GM19239 (cell line): ENCODE results near the gene XPNPEP1.

ENCODE experiments used
- DNase-seq: peaks from one replicate; pipeline ENCODE4 v3.0.0; 2011; ENCODE audit warnings: low spot score; ENCODE audit not compliant: insufficient read length
- FAIRE-seq: peaks from 2 replicates; lab custom pipeline; 2011; peaks lifted over from hg19 to GRCh38; lab: Jason Lieb, UNC

XPNPEP1 gene

GRCh38 chr10:109953766-109954165, 30.5 kb upstream of the XPNPEP1 start:
- FAIRE-seq (no peak), DNase-seq (no peak)

GRCh38 chr10:109952526-109952925, 29.2 kb upstream of the XPNPEP1 start:
- FAIRE-seq (no peak), DNase-seq (no peak)

DNA sequence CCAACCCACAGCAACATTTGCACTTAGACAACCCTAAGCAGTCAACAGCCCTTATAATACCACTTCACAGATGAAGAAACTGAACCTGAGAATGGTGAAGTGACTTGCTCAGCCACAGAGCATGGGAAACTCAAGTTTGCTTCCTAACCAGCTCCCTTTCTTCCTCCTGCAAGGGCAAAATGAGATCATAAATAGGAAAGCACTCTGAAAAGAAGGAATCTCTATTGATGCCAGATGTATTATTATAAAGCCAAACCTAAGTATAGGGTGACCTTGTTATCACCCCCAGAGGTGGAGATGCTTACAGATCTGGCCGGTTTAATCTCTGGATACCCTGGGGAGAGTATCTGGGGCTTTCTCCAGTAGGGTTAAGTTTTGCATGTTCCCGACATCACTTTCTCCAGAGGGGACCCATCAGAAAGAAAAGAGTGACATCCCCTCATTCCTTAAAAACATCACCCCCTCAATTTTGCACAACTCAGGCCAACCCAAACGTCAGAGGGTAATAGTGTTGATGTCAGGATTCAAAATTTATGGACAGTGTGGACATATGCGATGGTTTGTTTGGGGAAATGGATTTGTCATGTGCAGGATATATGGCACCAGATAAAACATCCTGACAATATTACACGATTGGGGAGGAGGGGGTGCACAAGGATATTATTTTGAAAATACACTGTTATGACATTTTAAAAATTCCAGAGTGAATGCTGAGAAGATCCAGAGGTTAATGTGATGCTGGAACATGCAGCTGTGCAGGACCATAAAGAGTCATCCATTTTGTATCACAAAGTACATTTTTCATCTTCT, 24.0 kb upstream of the XPNPEP1 start:
- DNase-seq (no peak), FAIRE-seq (no peak)

DNA sequence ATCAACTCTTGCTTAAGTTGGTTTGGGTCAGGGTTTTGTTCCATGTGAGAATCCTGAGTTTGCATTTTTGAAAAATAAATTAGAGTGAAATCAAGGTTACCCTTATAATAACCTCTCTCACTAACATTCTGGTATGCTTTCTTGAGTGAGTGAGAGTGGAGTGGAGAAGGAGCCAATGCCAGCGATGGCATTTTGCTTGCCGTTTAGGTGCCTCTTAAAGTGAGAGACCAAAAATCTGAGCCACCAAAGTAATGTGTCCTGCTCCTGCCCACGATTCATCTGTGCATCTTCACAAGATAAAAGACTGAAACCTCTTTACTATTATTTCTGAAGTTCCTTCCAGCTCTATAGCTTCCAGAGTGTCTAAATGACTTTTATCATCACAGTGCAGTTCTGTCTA, 23.4 kb upstream of the XPNPEP1 start:
- FAIRE-seq (no peak), DNase-seq (no peak)

GRCh38 chr10:109945473-109946177, 22.3 kb upstream of the XPNPEP1 start:
- DNase-seq (no peak), FAIRE-seq (no peak)

DNA sequence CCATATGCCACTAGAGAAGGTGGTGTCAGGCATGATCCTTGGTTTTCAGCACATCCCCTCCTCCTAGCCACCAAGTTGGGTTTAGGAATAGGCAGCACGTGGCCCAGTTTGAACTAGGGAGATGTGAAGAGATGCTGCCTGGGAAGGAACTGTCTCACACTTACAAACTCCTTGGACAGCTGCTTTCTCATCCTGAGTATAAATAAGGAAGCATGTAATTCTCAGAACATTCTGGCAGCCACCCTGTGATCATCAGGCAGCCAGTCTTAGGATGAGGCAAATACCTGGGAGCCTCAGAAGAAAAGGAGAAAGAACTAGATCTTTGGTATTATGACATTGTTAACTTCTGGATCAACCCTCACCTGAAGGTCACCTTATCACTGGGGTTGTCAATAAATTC, 21.3 kb upstream of the XPNPEP1 start:
- DNase-seq (no peak), FAIRE-seq (no peak)

DNA sequence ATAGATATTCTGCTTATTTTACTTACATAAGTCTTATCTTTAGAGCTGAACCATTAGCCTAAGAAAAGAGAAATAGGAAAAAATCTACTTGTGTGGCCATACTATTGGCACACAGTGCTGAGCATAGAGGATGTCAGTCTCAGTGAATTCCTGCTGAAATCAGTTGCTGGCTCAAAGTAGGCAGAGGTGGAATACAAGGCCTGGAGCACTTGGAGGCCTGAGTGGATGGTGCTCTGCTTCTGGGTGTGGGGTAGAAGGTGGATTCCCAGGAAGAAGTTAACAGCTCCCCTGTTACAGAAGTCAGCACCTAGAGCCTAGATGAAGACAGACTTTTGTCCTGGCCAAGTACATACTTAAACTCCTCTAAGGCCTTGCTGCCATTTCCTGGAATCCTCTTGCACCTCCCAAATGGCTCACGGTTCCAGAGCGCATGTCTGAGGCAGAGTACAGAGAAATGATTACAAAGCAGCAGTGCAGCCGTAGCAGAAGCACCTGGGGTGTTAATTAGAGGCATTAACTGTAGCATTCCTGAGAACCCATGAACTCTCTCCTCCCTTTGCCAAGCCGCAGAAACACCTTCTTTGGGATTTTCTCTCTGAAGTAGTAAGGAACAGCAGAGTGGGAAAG, 18.0 kb upstream of the XPNPEP1 start:
- DNase-seq (no peak), FAIRE-seq (no peak)

DNA sequence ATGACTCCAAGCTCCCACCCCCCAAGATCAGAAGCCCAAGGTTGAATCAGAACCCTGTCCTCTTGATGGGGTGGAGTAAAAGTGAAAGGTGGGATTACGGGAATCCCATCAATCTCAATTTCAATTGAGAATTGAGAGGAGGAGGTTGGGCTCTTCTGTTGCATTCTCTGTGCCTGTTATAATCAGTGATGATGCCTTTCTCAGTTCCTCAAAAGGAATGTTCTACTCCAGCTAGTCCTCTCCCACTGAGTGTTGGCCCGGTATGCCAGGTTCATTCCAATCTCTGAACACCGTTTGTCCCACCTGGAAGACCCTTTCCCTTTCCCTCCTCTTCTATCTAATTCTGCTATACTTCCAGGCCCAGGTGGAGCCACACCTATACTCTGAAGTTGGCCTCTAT, 17.2 kb upstream of the XPNPEP1 start:
- no peak for DNase-seq
- FAIRE-seq = no peak

- DNase-seq (no peak), FAIRE-seq (no peak)
These were observed 16.8 kb upstream of the XPNPEP1 start for GRCh38 chr10:109940117-109940516.

DNA sequence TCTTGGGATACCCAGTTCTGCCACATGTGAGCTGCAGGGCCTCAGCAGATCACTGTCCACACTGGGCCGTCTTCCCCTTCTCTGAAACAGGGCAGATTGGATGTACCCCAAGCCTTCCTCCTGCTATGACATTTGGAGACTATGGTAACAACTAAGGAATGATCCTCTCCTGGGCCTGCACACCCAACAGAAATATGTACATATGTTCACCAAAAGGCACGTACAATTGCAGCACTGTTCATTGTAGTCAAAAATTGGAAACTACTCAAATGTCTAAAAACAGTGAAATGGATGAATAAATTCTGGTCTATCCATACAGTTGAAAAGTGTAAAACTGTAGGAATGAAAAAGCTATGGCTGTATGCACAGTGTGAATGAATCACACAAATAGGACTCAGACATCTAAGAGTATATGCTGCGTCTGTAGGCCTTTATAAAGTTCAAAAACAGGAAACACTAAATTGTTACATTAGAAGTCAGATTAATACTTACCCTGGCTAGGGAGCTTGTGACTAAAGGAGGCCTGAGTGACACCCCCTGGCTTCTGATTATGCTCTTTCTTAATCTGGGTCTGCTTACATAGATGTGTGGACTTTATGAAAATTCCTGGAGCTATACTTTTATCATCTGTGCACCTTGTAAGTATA, 16.1 kb upstream of the XPNPEP1 start:
- no peak for FAIRE-seq
- no peak for DNase-seq

DNA sequence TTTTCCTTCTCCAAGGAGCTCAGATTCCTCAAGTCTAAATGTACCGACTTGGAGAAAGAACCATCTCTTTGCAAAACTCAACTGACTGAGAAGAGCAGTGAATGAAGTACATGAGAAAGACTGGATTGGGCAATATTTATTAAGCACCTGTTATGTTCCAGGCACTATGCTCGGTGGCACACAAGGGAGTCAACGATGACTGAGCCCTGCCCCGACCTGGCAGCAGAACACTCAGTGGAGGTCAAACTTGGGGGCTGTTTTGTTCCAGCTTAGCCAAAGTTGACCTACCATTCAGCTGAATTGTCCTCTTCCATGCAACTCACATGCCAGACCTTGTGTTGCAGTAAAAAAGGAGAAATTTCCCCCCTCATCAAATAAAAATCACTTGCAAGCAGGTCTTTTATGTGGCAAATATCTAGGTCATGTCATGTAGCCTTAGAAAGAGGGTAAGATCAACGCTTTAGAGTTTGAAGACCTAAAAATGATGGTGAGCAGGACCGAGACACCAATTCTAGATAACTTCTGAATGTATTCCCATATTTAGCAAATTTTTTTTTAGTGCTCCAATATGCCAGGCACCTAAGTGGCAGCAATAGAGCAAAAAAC, 14.3 kb upstream of the XPNPEP1 start:
- DNase-seq = no peak
- no peak for FAIRE-seq

- FAIRE-seq (no peak), DNase-seq (no peak)
These were observed 11.9 kb upstream of the XPNPEP1 start for GRCh38 chr10:109934958-109935793.

GRCh38 chr10:109933984-109934565, 10.8 kb upstream of the XPNPEP1 start:
- DNase-seq (no peak), FAIRE-seq (no peak)

DNA sequence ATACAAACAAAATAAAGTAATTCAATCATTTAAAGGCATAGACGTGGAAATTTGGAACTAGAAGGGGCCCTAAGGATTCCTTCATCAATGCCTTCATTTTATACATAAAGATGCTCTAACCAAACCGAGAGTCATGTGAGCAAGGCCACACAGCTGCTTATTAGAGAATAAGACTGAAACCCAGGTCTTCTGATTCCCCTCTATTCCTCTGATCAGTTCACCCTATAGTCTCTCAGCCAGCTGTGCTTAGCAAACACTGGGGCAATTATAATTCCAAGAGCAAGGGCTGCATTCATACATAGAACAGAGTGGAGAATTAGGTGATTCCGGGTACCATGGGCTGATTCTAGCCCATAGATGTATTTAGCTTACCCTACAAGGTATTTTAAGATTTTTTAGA, 9.7 kb upstream of the XPNPEP1 start:
- DNase-seq (no peak), FAIRE-seq (no peak)

- FAIRE-seq = no peak
These were observed 9.1 kb upstream of the XPNPEP1 start for GRCh38 chr10:109932391-109932790.

DNA sequence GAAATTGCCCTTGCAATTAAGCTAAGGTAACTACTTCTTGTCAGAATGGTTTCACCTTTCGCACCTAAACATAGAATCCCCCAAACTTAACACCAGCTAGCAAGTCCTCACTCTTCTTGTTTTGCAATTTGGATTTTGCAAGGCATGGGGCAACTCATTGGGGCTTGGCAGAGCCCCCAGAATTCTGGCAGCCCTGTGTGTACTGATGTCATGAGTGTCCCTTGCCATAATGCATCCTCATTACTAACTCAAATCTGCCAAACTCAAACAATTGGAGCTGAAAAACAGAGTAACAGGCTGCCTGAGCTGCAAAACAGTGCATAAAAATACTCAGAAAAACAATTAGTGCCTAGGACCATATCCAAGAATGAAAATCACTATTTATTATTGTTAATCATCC, 7.9 kb upstream of the XPNPEP1 start:
- DNase-seq (no peak), FAIRE-seq (no peak)

More at GRCh38 chr10:109932391-109932790, 9.1 kb upstream of the XPNPEP1 start:
- DNase-seq = no peak

- FAIRE-seq (no peak), DNase-seq (no peak)
These were observed 6.3 kb upstream of the XPNPEP1 start for GRCh38 chr10:109929501-109930219.

DNA sequence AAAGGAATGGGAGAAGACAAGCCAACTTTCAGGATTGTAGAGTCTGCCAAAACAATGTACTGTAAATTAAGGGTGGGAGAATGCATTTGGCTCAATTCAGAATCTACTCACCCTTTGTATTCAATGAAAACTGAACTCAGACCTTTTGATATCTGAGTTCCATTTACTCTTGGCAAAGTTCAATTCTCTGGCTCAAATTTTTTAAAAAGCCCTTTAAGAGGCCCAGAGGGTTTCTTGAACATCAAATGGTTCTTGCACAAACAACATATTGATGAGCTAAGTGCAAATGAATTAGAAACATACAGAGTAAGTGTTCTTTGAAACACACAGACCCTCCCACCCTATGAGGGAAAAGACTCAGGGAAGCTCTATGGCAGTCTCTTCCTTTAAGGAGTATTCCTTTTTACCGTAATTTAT, 5.2 kb upstream of the XPNPEP1 start:
- FAIRE-seq = no peak

GRCh38 chr10:109926825-109927224, 3.5 kb upstream of the XPNPEP1 start:
- DNase-seq = no peak
- no peak for FAIRE-seq

More for the DNA sequence above, 5.2 kb upstream of the XPNPEP1 start:
- DNase-seq = no peak
